ENCODE data around the gene ADAP1. TPM values are rescaled to one million over a fixed set of nuclear protein-coding genes. Genes with fewer than 3 reads are reported as not detected.

ADAP1 gene
- total RNA-seq, 4 donors from 2014 or later, result 9.1 to 18.8 (median 9.9) TPM

- no peak for DNase-seq (ENCODE audit: low spot score in 2 of 2)
- H3K4me3 ChIP-seq (ENCODE audit: low read depth, poor library complexity, severe bottlenecking), result no peak overlapping the region
- TF ChIP-seq CTCF (IDR thresholded peaks at IDR 0.05) (no peak), POLR2A (IDR thresholded peaks at IDR 0.05) (no peak)
- intact Hi-C loops (cut with DNase I; ENCODE audit: low total_unique reads), result no loop called here
- 62 to 63% methylated on average over 29 to 31 of the region's 39 CpGs for WGBS, 2 donors
Observed at GRCh38 chr7:984361-985126, 30.1 kb upstream of the ADAP1 start.

- WGBS, 2 donors, result 58 to 76% methylated on average over 9 to 20 of the region's 20 CpGs
- no peak for DNase-seq (ENCODE audit: low spot score in 2 of 2)
Observed at GRCh38 chr7:983616-984071, 29.2 kb upstream of the ADAP1 start.

GRCh38 chr7:983004-983615, 28.6 kb upstream of the ADAP1 start, which contains the start of gene CYP2W1:
Gene CYP2W1 (plus strand): TSS chr7:983181. CDS start chr7:983212, 31 bp downstream.
- WGBS, 2 donors, result 34 to 43% methylated on average over 20 to 26 of the region's 34 CpGs
- no peak within 1 kb of the TSS for H3K4me3 ChIP-seq (ENCODE audit: low read depth, poor library complexity, severe bottlenecking)
- intact Hi-C loops (cut with DNase I; ENCODE audit: low total_unique reads), result no loop called here
- TF ChIP-seq POLR2A (IDR thresholded peaks at IDR 0.05) (no peak), CTCF (IDR thresholded peaks at IDR 0.05) (no peak)
- no peak for DNase-seq (ENCODE audit: low spot score in 2 of 2)

More at GRCh38 chr7:983616-984071, 29.2 kb upstream of the ADAP1 start:
- TF ChIP-seq POLR2A (IDR thresholded peaks at IDR 0.05) (no peak), CTCF (IDR thresholded peaks at IDR 0.05) (no peak)
- H3K4me3 ChIP-seq (ENCODE audit: low read depth, poor library complexity, severe bottlenecking), result no peak overlapping the region
- intact Hi-C loops (cut with DNase I; ENCODE audit: low total_unique reads), result no loop called here

- intact Hi-C loops (cut with DNase I; ENCODE audit: low total_unique reads), result no loop called here
- TF ChIP-seq POLR2A (IDR thresholded peaks at IDR 0.05), result no peak
- no peak for TF ChIP-seq CTCF (IDR thresholded peaks at IDR 0.05)
- DNase-seq (ENCODE audit: low spot score in 2 of 2), result no peak
- H3K4me3 ChIP-seq (ENCODE audit: low read depth, poor library complexity, severe bottlenecking), result no peak overlapping the region
- 34 to 58% methylated on average over 9 to 10 of the region's 10 CpGs for WGBS, 2 donors
Observed at GRCh38 chr7:982511-983003, 28.1 kb upstream of the ADAP1 start.

- 55 to 64% methylated on average over 14 to 17 of the region's 19 CpGs for WGBS, 2 donors
- DNase-seq (ENCODE audit: low spot score in 2 of 2), result no peak
- H3K4me3 ChIP-seq (ENCODE audit: low read depth, poor library complexity, severe bottlenecking), result no peak overlapping the region
- intact Hi-C loops (cut with DNase I; ENCODE audit: low total_unique reads), result no loop called here
- TF ChIP-seq POLR2A (IDR thresholded peaks at IDR 0.05) (no peak), CTCF (IDR thresholded peaks at IDR 0.05) (no peak)
Observed at GRCh38 chr7:981793-982510, 27.5 kb upstream of the ADAP1 start.

Data from lower leg skin (tissue), 4 donors.